ENCODE measurements around the gene ZC3H7B. TPM values are rescaled to one million over a fixed set of nuclear protein-coding genes. Genes with fewer than 3 reads are reported as not detected.

Gene ZC3H7B
- total RNA-seq, 2 experiments from 2014 or later, result 46.1 to 47.9 TPM

DNA sequence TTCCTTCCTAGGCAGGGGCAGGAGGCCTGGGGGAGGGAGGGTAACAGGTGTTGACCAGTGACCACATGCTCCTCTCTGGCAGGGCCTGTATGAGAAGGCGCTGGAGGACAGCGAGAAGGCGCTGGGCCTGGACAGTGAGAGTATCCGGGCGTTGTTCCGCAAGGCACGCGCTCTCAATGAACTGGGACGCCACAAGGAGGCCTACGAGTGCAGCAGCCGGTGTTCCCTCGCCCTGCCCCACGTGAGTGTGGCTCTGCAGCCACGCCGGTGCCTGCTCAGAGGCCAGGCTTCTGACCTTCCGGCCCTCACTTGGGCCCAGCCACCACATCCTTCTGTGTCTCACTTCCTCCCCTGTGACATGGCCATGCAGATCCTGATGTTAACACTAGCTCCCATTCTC is 25.8 kb downstream of the ZC3H7B start:
- ChIA-PET CTCF (no interaction called here), POLR2A (interaction anchor here (1.0 kb wide), 1 partner anchor 19 kb away, joined by 3 read pairs; no protein-coding TSS in a partner anchor)
- intact Hi-C loops (cut with micrococcal nuclease), result no loop called here
- Mint-ChIP-seq H3K4me3 (no peak overlapping the region), H3K36me3 (ENCODE audit: low read depth) (peaks cover 19% of the 10 kb centered on the region), H3K4me1 (ENCODE audit: low read depth) (no peaks in the 10 kb centered on the region), H3K9me3 (no peaks in the 10 kb centered on the region), H3K27ac (no peak overlapping the region), H3K27me3 (no peaks in the 10 kb centered on the region)
- DNase-seq, result no peak
- ATAC-seq, result no peak
- TF ChIP-seq, protein P1, sequence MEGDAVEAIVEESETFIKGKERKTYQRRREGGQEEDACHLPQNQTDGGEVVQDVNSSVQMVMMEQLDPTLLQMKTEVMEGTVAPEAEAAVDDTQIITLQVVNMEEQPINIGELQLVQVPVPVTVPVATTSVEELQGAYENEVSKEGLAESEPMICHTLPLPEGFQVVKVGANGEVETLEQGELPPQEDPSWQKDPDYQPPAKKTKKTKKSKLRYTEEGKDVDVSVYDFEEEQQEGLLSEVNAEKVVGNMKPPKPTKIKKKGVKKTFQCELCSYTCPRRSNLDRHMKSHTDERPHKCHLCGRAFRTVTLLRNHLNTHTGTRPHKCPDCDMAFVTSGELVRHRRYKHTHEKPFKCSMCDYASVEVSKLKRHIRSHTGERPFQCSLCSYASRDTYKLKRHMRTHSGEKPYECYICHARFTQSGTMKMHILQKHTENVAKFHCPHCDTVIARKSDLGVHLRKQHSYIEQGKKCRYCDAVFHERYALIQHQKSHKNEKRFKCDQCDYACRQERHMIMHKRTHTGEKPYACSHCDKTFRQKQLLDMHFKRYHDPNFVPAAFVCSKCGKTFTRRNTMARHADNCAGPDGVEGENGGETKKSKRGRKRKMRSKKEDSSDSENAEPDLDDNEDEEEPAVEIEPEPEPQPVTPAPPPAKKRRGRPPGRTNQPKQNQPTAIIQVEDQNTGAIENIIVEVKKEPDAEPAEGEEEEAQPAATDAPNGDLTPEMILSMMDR (IDR thresholded peaks at IDR 0.05), result no peak

DNA sequence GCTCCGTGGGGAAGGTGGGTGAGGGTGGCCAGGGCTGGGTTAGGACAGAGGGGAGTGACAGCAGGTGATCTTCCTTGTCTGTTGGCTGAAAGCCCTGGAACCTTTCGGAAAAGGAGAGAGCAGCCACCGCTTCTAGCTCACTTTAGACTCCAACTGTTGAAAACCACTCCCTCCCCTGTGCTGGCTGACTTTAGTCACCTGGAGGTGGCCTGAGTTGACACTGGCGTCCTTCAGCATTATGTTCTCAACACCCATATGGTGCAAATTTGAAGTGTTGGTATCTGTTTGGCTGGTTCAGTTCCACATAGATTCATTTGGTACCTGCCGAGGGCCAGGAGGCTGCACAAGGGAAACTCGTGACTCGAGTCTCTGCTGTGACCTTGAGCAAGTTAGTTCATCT is 28.8 kb downstream of the ZC3H7B start:
- DNase-seq (no peak), ATAC-seq (no peak)
- Mint-ChIP-seq H3K4me1 (ENCODE audit: low read depth) (peaks cover 4% of the 10 kb centered on the region), H3K4me3 (no peak overlapping the region), H3K9me3 (no peaks in the 10 kb centered on the region), H3K27ac (no peak overlapping the region), H3K36me3 (ENCODE audit: low read depth) (peaks cover 30% of the 10 kb centered on the region), H3K27me3 (no peaks in the 10 kb centered on the region)
- intact Hi-C loops (cut with micrococcal nuclease), result no loop called here
- CTCF ChIA-PET, result no interaction called here
- POLR2A ChIA-PET, result no interaction called here
- TF ChIP-seq, protein P1 (IDR thresholded peaks at IDR 0.05), result no peak

DNA sequence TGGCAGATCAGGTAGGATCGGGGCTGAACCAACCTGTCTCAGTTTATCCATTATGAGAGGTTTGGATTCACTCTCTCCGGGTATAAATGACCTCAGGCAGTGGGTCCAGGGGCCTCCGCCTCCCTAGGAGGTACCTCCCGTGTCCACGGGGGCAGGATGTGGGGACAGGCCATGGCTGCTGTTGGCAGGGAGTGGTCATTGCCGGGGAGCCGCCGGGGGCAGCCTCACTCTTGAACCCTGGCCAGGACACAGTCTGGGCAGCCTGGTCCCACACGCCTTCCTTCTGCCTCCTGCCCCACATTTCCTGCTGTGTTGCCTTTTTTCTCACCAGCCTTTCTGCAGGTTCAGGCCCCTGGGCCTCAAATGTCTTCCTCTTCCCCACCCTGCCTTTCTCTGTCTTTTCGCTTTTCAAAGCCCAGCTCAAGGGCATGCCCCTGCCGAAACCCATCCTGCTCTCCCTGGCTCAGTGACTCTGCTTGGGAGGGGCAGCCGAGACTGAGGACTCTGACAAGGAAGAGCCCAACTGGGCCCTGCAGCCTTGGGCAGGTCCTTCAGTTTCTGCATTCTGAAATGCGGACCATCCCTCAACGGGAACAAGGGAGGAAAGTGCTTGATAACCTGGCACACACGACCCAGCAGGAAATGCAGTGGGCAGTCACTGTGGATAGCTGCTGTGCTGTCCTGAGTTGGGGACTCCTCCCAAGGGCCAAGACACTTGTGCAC is 31.1 kb downstream of the ZC3H7B start:
- Mint-ChIP-seq H3K9me3 (no peaks in the 10 kb centered on the region), H3K4me1 (ENCODE audit: low read depth) (peaks cover 10% of the 10 kb centered on the region), H3K27me3 (no peaks in the 10 kb centered on the region), H3K4me3 (no peak overlapping the region), H3K27ac (no peak overlapping the region), H3K36me3 (ENCODE audit: low read depth) (peaks cover 24% of the 10 kb centered on the region)
- DNase-seq (no peak), ATAC-seq (no peak)
- intact Hi-C loops (cut with micrococcal nuclease), result no loop called here
- TF ChIP-seq, protein P1 (IDR thresholded peaks at IDR 0.05), result no peak
- ChIA-PET CTCF (no interaction called here), POLR2A (no interaction called here)

DNA sequence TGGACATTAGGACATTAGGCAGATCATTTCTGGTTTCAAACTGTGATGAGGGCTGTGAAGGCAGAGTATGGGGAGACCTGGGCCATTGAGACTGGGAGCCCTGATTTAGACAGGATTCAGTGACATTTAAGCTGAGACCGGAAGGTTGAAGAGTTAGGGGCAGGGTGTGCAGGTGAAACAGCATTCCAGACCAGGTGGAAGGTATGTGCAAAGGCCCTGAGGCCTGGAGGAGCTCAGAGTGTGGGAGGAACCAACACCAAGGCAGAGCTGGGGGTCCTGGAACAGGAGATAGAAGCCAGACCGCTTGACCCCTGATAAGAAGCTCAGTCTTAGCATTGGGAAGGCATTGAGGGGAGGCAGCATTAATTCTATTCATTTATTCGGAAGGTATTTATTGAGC is 32.5 kb downstream of the ZC3H7B start:
- no peak overlapping the region for H3K27ac Mint-ChIP-seq
- H3K4me1 Mint-ChIP-seq (ENCODE audit: low read depth), result peaks cover 10% of the 10 kb centered on the region
- ChIA-PET POLR2A (interaction anchor here (0.7 to 1.0 kb wide), 3 partner anchors 32 to 139 kb away, joined by 3 read pairs; partner anchors contain the start of gene ZC3H7B), CTCF (no interaction called here)
- intact Hi-C loops (cut with micrococcal nuclease), result no loop called here
- TF ChIP-seq, protein P1 (IDR thresholded peaks at IDR 0.05), result no peak
- DNase-seq (no peak), ATAC-seq (no peak)
- peaks cover 21% of the 10 kb centered on the region for H3K36me3 Mint-ChIP-seq (ENCODE audit: low read depth)
- H3K27me3 Mint-ChIP-seq, result no peaks in the 10 kb centered on the region
- H3K4me3 Mint-ChIP-seq, result no peak overlapping the region
- H3K9me3 Mint-ChIP-seq, result no peaks in the 10 kb centered on the region

DNA sequence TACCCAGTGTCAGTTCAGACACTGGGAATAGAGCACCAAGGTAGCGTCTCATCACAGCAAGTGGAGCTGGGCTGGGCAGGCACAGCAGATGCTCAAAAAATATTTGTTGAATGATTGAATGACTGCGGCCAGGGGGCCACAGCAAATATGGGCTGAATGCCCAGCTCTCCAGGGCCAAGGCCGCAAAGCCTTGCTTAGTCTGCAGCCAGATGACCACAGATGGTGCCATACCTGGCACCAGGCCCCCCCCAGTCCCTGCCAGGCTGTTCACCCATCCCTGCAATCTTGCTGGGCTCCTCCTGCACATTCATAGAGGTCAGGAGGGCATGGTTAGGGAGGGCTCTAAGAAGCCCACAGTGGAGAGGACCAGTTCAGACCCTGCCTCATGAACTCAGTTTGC is 32.9 kb downstream of the ZC3H7B start:
- H3K27me3 Mint-ChIP-seq, result no peaks in the 10 kb centered on the region
- H3K36me3 Mint-ChIP-seq (ENCODE audit: low read depth), result peaks cover 21% of the 10 kb centered on the region
- peaks cover 10% of the 10 kb centered on the region for H3K4me1 Mint-ChIP-seq (ENCODE audit: low read depth)
- TF ChIP-seq, protein P1 (IDR thresholded peaks at IDR 0.05), result no peak
- no peaks in the 10 kb centered on the region for H3K9me3 Mint-ChIP-seq
- ATAC-seq (no peak), DNase-seq (no peak)
- intact Hi-C loops (cut with micrococcal nuclease), result no loop called here
- CTCF ChIA-PET, result no interaction called here
- no peak overlapping the region for H3K4me3 Mint-ChIP-seq
- no peak overlapping the region for H3K27ac Mint-ChIP-seq
- POLR2A ChIA-PET, result interaction anchor here (0.7 to 1.0 kb wide), 3 partner anchors 33 to 138 kb away, joined by 3 read pairs; partner anchors contain the start of gene ZC3H7B
